DOHH2 (cell line): ENCODE measurements around the gene WDR70.

ENCODE experiments used
- H3F3A ChIP-seq: fragments of 200-600 bp; sonication (generic), shearing (Covaris generic); 2 replicates; pipeline ENCODE4 v1.6.0; 2016; ENCODE audit warnings: antibody characterized with exemption, mild to moderate bottlenecking; ENCODE audit not compliant: control insufficient read depth, insufficient read depth
- H3K27ac ChIP-seq: fragments of 200-600 bp; sonication (generic); 2 replicates; pipeline ENCODE4 v1.5.1; 2014; ENCODE audit warnings: low read depth, mild to moderate bottlenecking, low read length, moderate library complexity
- H3K27me3 ChIP-seq: fragments of 200-600 bp; sonication (generic); 2 replicates; pipeline ENCODE4 v1.6.1; 2014; ENCODE audit warnings: mild to moderate bottlenecking, low read length, mixed read lengths; ENCODE audit not compliant: control insufficient read depth
- H3K36me3 ChIP-seq: fragments of 200-600 bp; sonication (generic); 2 replicates; pipeline ENCODE4 v1.6.1; 2014; ENCODE audit warnings: mild to moderate bottlenecking, low read length, moderate library complexity, mixed read lengths; ENCODE audit not compliant: control insufficient read depth
- H3K4me1 ChIP-seq: fragments of 200-600 bp; sonication (generic); 2 replicates; pipeline ENCODE4 v1.6.1; 2014; ENCODE audit warnings: mild to moderate bottlenecking, low read length, mixed read lengths; ENCODE audit not compliant: control insufficient read depth
- H3K4me2 ChIP-seq: fragments of 200-600 bp; sonication (generic); 2 replicates; pipeline ENCODE4 v1.6.0; 2014; ENCODE audit warnings: mild to moderate bottlenecking, low read length, moderate library complexity
- H3K4me3 ChIP-seq: fragments of 200-600 bp; sonication (generic); 2 replicates; pipeline ENCODE4 v1.5.1; 2014; ENCODE audit warnings: mild to moderate bottlenecking, low read length, mixed read lengths
- H3K79me2 ChIP-seq: fragments of 200-600 bp; sonication (generic); 2 replicates; pipeline ENCODE4 v1.6.1; 2014; ENCODE audit warnings: mild to moderate bottlenecking, low read length, mixed read lengths; ENCODE audit not compliant: control insufficient read depth
- H3K9me2 ChIP-seq: fragments of 200-600 bp; sonication (generic); replicated peaks from 2 replicates; pipeline ENCODE4 v1.6.1; 2014; ENCODE audit warnings: mild to moderate bottlenecking, low read length, mixed read lengths; ENCODE audit not compliant: control insufficient read depth
- H3K9me3 ChIP-seq: fragments of 200-600 bp; sonication (generic); 2 replicates; pipeline ENCODE4 v1.6.1; 2014; ENCODE audit warnings: antibody characterized with exemption, low read length, mixed read lengths; ENCODE audit not compliant: control insufficient read depth, insufficient read depth
- H4K20me1 ChIP-seq: fragments of 200-600 bp; sonication (generic); 2 replicates; pipeline ENCODE4 v1.6.0; 2014; ENCODE audit warnings: low read depth, mild to moderate bottlenecking, antibody characterized with exemption, low read length, moderate library complexity; ENCODE audit not compliant: control insufficient read depth, insufficient read depth
- EZH2phosphoT487 ChIP-seq: fragments of 200-600 bp; sonication (generic); IDR thresholded peaks from 2 replicates; pipeline ENCODE4 v1.6.1; 2017; ENCODE audit warnings: borderline replicate concordance, mild to moderate bottlenecking, antibody characterized with exemption, low read length, moderate library complexity, mixed read lengths
- TF ChIP-seq, protein P1 (sequence below): fragments of 200-600 bp; sonication (generic); IDR thresholded peaks from one replicate; pipeline ENCODE4 v1.5.1; 2014; ENCODE audit warnings: antibody characterized with exemption, mild to moderate bottlenecking, low read depth, low read length; ENCODE audit not compliant: poor library complexity, severe bottlenecking

Gene WDR70

DNA sequence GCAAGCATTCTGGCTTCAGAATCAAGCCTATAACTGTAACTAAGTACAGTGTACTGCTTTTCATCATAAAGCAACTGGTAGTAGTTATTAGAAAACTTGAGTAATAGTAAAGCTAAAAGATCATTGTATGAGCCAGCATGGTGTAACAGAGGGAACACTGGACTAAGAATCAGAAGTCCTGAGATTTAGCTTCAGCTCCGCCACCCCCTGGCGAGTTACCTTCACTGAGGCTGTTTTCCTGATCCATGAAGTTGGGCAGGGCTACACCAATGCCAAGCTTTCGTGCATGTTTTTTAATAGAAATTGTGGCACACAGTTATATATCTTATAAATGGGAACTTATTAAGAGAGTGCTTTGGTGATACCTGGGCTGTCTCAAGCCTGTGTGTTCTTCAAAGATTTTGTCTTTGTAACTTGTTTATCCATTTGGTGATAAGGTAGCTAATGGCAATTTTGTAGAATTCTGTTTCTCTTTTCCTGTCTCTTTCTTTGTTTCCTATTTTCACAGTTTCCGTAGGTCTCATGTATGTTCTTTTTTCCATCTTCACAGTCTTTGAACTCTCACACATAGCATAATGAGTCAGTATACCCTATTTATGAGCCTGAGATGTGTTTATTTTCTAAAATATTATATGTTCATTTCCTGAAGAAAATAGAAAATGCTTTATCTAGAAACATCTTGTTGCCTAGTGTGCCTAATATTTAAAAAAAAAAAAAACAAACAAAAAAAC is 358.4 kb downstream of the WDR70 start:
- no peak overlapping the region for H3K4me2 ChIP-seq

DNA sequence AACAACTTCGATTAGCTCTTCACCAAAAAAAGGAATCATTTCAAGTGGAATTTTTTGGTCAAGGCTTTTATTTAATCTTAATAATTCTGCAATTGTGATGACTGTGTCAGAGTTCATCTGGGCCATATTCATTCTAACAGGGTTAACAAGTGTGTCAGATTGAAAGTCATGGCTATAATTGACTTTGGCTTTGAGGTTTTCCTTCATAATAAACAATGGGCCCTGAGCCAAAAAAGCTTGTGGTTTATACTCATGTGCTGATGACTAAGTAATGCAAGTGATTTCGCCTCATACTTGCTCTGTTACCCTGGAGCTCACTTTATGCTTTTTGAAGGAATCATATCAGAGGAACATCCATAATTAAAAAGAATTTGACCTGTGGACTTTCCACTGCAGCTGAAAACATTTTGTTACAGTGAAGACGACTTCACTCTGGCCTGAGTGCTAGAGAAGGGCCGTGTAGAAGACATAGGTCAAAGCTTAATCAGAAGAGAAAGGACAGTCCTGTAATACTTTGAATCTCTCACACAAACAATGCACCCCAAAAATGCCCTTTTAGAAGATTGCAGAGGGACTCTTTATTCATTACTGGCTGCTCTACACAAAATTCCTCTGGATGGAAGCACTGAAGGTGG is 359.1 kb downstream of the WDR70 start:
- no peak overlapping the region for H3K4me3 ChIP-seq
- H3K9me2 ChIP-seq, result no peaks in the 10 kb centered on the region
- TF ChIP-seq EZH2phosphoT487, result no peak
- TF ChIP-seq, protein P1, sequence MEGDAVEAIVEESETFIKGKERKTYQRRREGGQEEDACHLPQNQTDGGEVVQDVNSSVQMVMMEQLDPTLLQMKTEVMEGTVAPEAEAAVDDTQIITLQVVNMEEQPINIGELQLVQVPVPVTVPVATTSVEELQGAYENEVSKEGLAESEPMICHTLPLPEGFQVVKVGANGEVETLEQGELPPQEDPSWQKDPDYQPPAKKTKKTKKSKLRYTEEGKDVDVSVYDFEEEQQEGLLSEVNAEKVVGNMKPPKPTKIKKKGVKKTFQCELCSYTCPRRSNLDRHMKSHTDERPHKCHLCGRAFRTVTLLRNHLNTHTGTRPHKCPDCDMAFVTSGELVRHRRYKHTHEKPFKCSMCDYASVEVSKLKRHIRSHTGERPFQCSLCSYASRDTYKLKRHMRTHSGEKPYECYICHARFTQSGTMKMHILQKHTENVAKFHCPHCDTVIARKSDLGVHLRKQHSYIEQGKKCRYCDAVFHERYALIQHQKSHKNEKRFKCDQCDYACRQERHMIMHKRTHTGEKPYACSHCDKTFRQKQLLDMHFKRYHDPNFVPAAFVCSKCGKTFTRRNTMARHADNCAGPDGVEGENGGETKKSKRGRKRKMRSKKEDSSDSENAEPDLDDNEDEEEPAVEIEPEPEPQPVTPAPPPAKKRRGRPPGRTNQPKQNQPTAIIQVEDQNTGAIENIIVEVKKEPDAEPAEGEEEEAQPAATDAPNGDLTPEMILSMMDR, result no peak
- H3K36me3 ChIP-seq, result peaks cover 5% of the 10 kb centered on the region; the same call in 1 of the 2 replicates
- no peaks in the 10 kb centered on the region for H3K79me2 ChIP-seq
- no peak overlapping the region for H3K4me2 ChIP-seq
- H3K27ac ChIP-seq, result no peak overlapping the region
- H3K27me3 ChIP-seq, result no peaks in the 10 kb centered on the region
- no peaks in the 10 kb centered on the region; the same call in 1 of the 2 replicates for H3K9me3 ChIP-seq
- no peaks in the 10 kb centered on the region for H4K20me1 ChIP-seq
- no peaks in the 10 kb centered on the region for H3K4me1 ChIP-seq
- H3F3A ChIP-seq, result no peaks in the 10 kb centered on the region

More for the DNA sequence above, 358.4 kb downstream of the WDR70 start:
- TF ChIP-seq, protein P1, result no peak
- no peak for TF ChIP-seq EZH2phosphoT487
- Histone ChIP-seq H3K4me1 (no peaks in the 10 kb centered on the region), H3K79me2 (no peaks in the 10 kb centered on the region), H4K20me1 (no peaks in the 10 kb centered on the region), H3K9me2 (no peaks in the 10 kb centered on the region), H3K27ac (no peak overlapping the region), H3K9me3 (no peaks in the 10 kb centered on the region), H3K36me3 (no peaks in the 10 kb centered on the region), H3K27me3 (no peaks in the 10 kb centered on the region), H3K4me3 (no peak overlapping the region), H3F3A (no peaks in the 10 kb centered on the region)

DNA sequence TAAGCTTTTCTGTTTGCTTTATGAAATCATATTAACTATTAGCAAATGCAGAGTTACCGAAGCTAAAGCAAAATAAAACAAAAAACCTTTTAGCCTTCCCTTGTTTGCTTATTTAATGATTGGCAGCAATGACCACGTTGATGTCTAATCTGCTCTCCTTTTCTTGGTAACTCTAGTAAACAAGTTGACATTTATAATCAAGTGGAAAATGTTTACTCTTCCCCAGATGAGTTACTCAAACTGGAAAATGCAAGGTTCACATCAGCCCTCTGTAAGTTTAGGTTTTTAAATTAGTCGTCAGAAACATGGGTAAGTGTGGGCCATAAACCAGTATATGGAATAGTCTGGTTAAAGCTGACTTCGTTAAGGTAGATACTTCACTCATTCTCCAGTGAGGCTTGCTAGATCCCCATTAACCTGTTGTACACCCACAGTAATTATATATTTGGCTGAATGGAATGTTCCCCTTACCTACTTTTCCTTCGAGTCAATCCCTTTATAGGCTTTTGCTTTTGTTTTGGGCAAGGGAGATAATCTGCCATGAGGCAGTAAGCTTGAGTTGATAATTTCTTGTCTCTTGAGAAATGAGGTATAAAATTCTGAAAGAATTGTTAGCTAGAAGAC is 359.9 kb downstream of the WDR70 start:
- TF ChIP-seq, protein P1, result no peak
- TF ChIP-seq EZH2phosphoT487, result no peak
- H3F3A ChIP-seq, result no peaks in the 10 kb centered on the region

More for the DNA sequence above, 359.9 kb downstream of the WDR70 start:
- Histone ChIP-seq H3K79me2 (no peaks in the 10 kb centered on the region), H3K4me2 (no peak overlapping the region), H3K9me2 (no peaks in the 10 kb centered on the region), H3K27me3 (no peaks in the 10 kb centered on the region), H3K9me3 (no peaks in the 10 kb centered on the region; the same call in 1 of the 2 replicates), H3K4me3 (no peak overlapping the region), H3K36me3 (peaks cover 5% of the 10 kb centered on the region; the same call in 1 of the 2 replicates), H3K4me1 (no peaks in the 10 kb centered on the region), H4K20me1 (no peaks in the 10 kb centered on the region), H3K27ac (no peak overlapping the region)
